Fibroblast of pulmonary artery (primary cell): Measurements from ENCODE around the gene HNRNPUL2.

ENCODE experiments used
- DNase-seq: peaks from one replicate; pipeline ENCODE4 v3.0.0-alpha.2; 2010; ENCODE audit warnings: low read depth
- H3K4me3 ChIP-seq: replicated peaks from 2 replicates; pipeline ENCODE4 v1.5.1; 2011; ENCODE audit warnings: low read depth, mild to moderate bottlenecking, control low read depth, low read length, moderate library complexity
- TF ChIP-seq, protein P1 (sequence below): IDR thresholded peaks from 2 replicates; pipeline ENCODE4 v1.5.1; 2011; ENCODE audit warnings: mild to moderate bottlenecking, control low read depth, low read length, inconsistent platforms; ENCODE audit errors: missing control alignments

The HNRNPUL2 gene

GRCh38 chr11:62716206-62716605 lies 11.1 kb downstream of the HNRNPUL2 start:
- TF ChIP-seq, protein P1, sequence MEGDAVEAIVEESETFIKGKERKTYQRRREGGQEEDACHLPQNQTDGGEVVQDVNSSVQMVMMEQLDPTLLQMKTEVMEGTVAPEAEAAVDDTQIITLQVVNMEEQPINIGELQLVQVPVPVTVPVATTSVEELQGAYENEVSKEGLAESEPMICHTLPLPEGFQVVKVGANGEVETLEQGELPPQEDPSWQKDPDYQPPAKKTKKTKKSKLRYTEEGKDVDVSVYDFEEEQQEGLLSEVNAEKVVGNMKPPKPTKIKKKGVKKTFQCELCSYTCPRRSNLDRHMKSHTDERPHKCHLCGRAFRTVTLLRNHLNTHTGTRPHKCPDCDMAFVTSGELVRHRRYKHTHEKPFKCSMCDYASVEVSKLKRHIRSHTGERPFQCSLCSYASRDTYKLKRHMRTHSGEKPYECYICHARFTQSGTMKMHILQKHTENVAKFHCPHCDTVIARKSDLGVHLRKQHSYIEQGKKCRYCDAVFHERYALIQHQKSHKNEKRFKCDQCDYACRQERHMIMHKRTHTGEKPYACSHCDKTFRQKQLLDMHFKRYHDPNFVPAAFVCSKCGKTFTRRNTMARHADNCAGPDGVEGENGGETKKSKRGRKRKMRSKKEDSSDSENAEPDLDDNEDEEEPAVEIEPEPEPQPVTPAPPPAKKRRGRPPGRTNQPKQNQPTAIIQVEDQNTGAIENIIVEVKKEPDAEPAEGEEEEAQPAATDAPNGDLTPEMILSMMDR: no peak
- no peak for DNase-seq
- no peak overlapping the region for H3K4me3 ChIP-seq

- TF ChIP-seq, protein P1: no peak
- H3K4me3 ChIP-seq: no peak overlapping the region
- DNase-seq: no peak
Measured at GRCh38 chr11:62715150-62716130, 11.8 kb downstream of the HNRNPUL2 start.

GRCh38 chr11:62713343-62713742 lies 13.9 kb downstream of the HNRNPUL2 start:
- no peak overlapping the region for H3K4me3 ChIP-seq
- DNase-seq: no peak

DNA sequence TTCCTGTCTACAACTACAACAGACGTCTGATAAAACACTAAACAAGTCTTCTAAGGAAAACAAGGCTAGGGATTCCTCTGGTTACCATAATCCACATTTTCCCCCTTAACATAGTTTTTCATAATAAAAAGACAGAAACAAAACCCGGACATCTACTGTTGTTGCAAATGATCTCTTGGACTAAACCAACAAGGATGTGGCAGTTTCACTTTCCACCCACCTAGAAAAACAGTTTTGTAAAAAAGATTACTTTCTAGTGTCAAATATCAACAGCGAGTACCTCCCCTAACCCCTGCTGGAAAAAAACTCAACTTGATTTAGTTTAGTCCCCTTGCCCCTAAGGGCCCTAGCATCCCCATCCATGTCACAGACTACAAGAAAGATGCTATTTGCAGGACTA lies 14.4 kb downstream of the HNRNPUL2 start:
- H3K4me3 ChIP-seq: no peak overlapping the region
- DNase-seq: no peak
- TF ChIP-seq, protein P1: no peak

More at GRCh38 chr11:62713343-62713742, 13.9 kb downstream of the HNRNPUL2 start:
- TF ChIP-seq, protein P1: no peak

DNA sequence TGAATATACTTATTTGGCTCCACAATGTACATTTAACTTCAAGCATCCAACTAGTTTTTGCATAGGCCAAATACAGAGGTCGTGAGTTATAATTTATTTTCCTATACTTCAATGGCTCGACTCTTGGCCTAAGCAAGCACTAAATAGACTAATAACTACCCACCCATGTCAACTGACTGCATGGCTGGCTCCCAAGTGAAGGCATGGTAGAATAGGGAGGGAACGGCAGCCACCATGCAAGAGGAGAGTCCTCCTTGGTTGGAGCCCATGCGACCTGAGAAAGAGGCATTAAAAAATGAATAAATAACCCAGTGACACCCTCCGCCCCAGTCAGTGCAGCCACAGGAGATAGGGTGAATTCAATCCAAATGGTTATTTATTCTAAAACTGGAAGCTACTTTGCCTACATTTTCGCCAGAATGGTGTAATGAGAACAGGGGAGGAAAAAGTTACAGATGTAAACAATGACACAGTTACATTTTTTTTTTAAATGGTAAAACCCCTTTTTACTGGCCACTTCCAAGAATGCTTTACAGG lies 14.9 kb downstream of the HNRNPUL2 start:
- no peak for DNase-seq
- TF ChIP-seq, protein P1: no peak
- H3K4me3 ChIP-seq: no peak overlapping the region

DNA sequence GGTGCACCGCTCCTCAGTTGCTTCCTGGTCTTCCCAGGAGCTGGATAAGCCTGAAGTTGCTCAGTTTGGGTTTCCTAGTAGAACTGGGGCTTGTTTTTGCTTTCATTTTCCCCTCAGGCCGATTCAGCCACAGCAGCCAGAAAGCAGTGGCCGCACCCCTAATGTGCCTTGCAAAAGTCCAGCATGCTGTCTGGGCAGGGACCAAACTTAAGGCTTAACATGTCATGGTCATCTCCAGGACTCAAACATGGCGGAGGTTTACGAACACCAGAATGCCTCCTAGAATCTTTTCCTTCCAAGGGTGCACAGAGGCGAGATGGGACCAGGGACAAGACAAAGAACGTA lies 17.3 kb downstream of the HNRNPUL2 start:
- peak overlapping the region; percentile 58 for H3K4me3 ChIP-seq
- peak; percentile 31 for DNase-seq
- TF ChIP-seq, protein P1: no peak
